Fibroblast of villous mesenchyme (primary cell): ENCODE data around the gene FBXL4. TPM values are rescaled to one million over a fixed set of nuclear protein-coding genes. Genes with fewer than 3 reads are reported as not detected.

Experiments
- DNase-seq: peaks from one replicate; pipeline ENCODE4 v3.0.0-alpha.2; 2010; ENCODE audit warnings: low read depth
- H3K4me3 ChIP-seq: 2 replicates; pipeline ENCODE4 v1.5.1; 2011; ENCODE audit warnings: low read depth, mild to moderate bottlenecking, low read length
- total RNA-seq: library from RNA; depleted of rRNA; stranded (reverse); fragments of >200 nt; gene quantifications from 2 replicates; pipeline ENCODE4 v1.2.3, GENCODE V29; 2012
- TF ChIP-seq, protein P1 (sequence below): IDR thresholded peaks from 2 replicates; pipeline ENCODE4 v1.5.1; 2012; ENCODE audit warnings: low read depth, mild to moderate bottlenecking, low read length; ENCODE audit not compliant: insufficient read depth

Gene FBXL4
- total RNA-seq, 1 donor = 19.0 TPM

DNA sequence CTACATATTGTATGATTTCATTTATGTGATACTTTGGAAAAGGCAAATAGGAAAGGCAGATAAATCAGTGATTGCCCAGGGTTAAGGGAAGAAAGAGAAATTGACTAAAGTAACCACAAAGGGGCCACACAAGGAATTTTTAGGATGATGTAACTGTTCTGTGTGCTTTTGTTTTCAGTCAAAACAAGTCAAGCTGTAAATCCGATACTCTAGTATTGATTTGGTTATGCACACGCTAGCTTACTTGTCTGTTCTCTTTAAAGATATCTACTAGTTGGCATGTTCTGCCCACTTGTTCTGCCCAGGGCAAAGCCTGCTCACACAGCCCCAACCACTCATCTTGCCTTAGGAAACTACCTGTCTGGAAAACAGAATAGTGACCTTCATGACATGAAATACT is 6.4 kb downstream of the FBXL4 start:
- peak; percentile 5 for DNase-seq
- TF ChIP-seq, protein P1, sequence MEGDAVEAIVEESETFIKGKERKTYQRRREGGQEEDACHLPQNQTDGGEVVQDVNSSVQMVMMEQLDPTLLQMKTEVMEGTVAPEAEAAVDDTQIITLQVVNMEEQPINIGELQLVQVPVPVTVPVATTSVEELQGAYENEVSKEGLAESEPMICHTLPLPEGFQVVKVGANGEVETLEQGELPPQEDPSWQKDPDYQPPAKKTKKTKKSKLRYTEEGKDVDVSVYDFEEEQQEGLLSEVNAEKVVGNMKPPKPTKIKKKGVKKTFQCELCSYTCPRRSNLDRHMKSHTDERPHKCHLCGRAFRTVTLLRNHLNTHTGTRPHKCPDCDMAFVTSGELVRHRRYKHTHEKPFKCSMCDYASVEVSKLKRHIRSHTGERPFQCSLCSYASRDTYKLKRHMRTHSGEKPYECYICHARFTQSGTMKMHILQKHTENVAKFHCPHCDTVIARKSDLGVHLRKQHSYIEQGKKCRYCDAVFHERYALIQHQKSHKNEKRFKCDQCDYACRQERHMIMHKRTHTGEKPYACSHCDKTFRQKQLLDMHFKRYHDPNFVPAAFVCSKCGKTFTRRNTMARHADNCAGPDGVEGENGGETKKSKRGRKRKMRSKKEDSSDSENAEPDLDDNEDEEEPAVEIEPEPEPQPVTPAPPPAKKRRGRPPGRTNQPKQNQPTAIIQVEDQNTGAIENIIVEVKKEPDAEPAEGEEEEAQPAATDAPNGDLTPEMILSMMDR = no peak
- H3K4me3 ChIP-seq = no peak overlapping the region

DNA sequence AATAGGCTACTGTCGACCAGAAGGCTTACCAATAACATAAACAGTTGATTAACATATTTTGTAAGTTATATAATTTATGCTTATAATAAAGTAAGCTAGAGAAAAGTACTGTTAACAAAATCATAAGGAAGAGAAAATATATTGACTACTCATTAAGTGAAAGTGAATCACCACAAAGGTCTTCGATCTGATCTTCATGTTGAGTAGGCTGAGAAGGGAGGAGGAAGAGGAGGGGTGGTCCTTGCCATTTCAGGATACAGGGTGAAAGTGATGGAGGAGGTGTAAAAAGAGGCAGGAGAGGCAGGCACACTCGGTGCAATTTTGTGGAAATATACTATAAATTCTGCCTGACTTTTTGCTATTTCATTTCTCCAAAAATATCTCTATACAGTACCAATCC is 10.4 kb downstream of the FBXL4 start:
- no peak overlapping the region for H3K4me3 ChIP-seq
- TF ChIP-seq, protein P1 = no peak
- no peak for DNase-seq

- H3K4me3 ChIP-seq = no peak overlapping the region
- DNase-seq = no peak
- TF ChIP-seq, protein P1 = no peak
Measured at GRCh38 chr6:98932381-98932780, 15.4 kb downstream of the FBXL4 start.

DNA sequence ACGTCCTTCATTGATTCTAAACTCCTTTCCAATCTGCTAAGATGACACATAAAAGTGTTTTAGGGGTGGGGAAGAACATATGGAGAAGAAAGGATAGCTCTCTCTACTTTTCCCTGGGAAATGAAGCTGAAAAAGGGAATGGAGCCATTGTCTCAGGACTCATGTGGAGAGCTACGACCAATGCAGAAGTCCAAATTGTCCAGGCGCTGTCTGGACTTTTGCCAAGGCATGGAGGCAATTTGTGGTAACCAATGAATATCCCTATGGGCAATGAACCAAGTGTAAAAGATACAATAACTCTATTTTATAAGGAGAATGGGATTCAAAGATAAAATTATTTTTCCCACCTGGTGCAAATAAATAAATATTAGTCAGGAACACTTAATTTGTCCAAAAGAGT is 16.1 kb downstream of the FBXL4 start:
- H3K4me3 ChIP-seq = no peak overlapping the region
- DNase-seq = no peak
- TF ChIP-seq, protein P1 = no peak

DNA sequence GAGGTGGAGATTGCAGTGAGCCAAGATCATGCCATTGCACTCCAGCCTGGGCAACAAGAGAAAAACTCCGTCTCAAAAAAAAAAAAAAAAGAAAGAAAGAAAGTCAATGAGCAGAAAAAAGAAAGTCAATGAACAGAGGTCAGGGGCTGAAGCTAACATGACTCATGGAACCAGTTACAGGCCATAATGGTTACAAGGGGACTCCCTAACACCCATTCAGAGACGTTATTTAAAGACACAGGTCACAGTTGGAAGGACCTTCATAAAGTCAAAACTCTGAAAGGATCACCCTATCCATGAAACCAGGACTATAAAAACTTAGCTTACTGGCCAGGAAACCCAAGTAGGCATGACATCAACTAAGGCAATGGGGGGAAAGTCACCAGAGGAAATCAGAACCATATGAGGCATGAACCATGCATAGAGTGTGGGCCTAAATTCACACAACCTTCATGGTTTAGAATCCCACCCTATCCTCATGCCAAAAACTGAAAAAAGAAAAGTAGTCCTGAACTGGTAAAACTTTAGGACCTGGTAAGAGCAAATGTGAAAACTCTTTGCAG is 18.2 kb downstream of the FBXL4 start:
- no peak for DNase-seq
- TF ChIP-seq, protein P1 = no peak
- no peak overlapping the region for H3K4me3 ChIP-seq

DNA sequence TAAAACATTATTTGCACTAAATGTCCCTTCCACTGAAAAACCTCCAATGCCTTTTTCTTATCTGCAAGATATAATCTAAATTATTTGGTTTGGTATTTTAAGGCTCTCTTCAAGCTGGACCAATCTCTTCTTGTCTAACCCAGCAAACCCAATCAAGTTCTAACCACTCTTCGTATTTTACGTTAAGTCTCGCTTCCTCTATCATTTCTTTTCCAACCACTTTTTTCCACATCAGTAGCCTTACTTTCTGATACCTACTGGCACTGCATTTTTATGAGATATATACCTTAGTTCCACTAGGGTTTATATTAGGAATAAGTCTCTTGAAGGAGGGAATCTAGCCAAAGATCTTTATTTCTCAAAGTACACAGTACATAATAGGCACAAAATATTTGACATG is 19.1 kb downstream of the FBXL4 start:
- no peak for DNase-seq
- H3K4me3 ChIP-seq = no peak overlapping the region
- TF ChIP-seq, protein P1 = no peak

DNA sequence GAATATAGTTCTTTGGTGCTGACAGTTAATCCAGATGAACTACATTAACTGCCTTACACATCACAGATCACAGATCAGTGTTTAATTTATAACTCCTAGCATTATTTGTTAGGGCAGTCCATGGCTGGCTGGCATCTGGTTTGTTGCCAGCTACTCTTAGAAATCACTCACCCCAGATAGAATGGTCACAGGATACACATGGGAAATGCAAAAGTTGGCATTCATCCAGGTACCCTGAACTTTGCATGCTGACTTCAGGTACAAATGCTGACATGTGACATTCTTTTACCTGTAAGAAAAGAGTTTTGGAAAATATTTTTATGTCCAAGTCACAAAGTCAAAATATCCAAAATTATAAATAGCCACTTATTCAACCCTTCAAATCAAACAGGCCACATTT is 20.2 kb downstream of the FBXL4 start:
- no peak overlapping the region for H3K4me3 ChIP-seq
- TF ChIP-seq, protein P1 = no peak
- DNase-seq = no peak
